LHCN-M2 (cell line): ENCODE data around the gene DGKZ. TPM values are rescaled to one million over a fixed set of nuclear protein-coding genes. Genes with fewer than 3 reads are reported as not detected.

ENCODE experiments used
- DNase-seq: peaks from one replicate; pipeline ENCODE4 v3.0.0-alpha.2; 2012; ENCODE audit warnings: low read depth
- total RNA-seq: library from RNA; depleted of rRNA; stranded (reverse); fragments of >200 nt; gene quantifications from 2 replicates; pipeline ENCODE4 v1.2.3, GENCODE V29; 2014

DGKZ gene
- total RNA-seq, 1 experiment from 2014 or later, result 69.7 TPM

GRCh38 chr11:46345881-46346484, 1.3 kb upstream of the DGKZ start:
- DNase-seq, result no peak

- DNase-seq, result no peak
These were observed 511 bp downstream of the DGKZ start for GRCh38 chr11:46347637-46348311.

- DNase-seq, result no peak
These were observed 1.5 kb downstream of the DGKZ start for GRCh38 chr11:46348566-46349401.

GRCh38 chr11:46350695-46351094, 3.4 kb downstream of the DGKZ start:
- DNase-seq, result no peak

GRCh38 chr11:46351148-46351547, 3.9 kb downstream of the DGKZ start:
- DNase-seq, result no peak

- DNase-seq, result no peak
These were observed 4.3 kb downstream of the DGKZ start for GRCh38 chr11:46351606-46352005.

GRCh38 chr11:46352063-46352841, 5.0 kb downstream of the DGKZ start:
- DNase-seq, result no peak

- DNase-seq, result no peak
These were observed 6.4 kb downstream of the DGKZ start for GRCh38 chr11:46353698-46354097.

- no peak for DNase-seq
These were observed 9.7 kb downstream of the DGKZ start for GRCh38 chr11:46356924-46357482.

- DNase-seq, result no peak
These were observed 10.2 kb downstream of the DGKZ start for GRCh38 chr11:46357483-46357936.

GRCh38 chr11:46359953-46360352, 12.7 kb downstream of the DGKZ start:
- no peak for DNase-seq

- DNase-seq, result no peak
These were observed 13.6 kb downstream of the DGKZ start for GRCh38 chr11:46360878-46361277.

GRCh38 chr11:46361283-46362155, 14.3 kb downstream of the DGKZ start:
- DNase-seq, result peak; percentile 69

- no peak for DNase-seq
These were observed 15.1 kb downstream of the DGKZ start for GRCh38 chr11:46362156-46363030.

- peak; percentile 90 for DNase-seq
These were observed 15.8 kb downstream of the DGKZ start for GRCh38 chr11:46363031-46363407.

- DNase-seq, result peak; percentile 95
These were observed 16.3 kb downstream of the DGKZ start for GRCh38 chr11:46363455-46364005.

- DNase-seq, result no peak
These were observed 16.8 kb downstream of the DGKZ start for GRCh38 chr11:46364056-46364455.

- no peak for DNase-seq
These were observed 17.5 kb downstream of the DGKZ start for GRCh38 chr11:46364791-46365190.

- no peak for DNase-seq
These were observed 19.0 kb downstream of the DGKZ start for GRCh38 chr11:46366260-46366659.
